Activated CD8-positive, alpha-beta memory T cell treated with anti-CD3 and anti-CD28 coated beads, Interleukin-2, amount 50 U/mL, for 48 hours (primary cell): Measurements from ENCODE around the gene ENKUR.
"Not testable (repeated sequence)": the region's sequence is repeated elsewhere in the genome, so short reads cannot be mapped to it uniquely, and the experiment has no call there.

Source experiments
- DNase-seq: peaks from one replicate; pipeline ENCODE4 v3.0.0-alpha.2; 2020

The ENKUR gene

DNA sequence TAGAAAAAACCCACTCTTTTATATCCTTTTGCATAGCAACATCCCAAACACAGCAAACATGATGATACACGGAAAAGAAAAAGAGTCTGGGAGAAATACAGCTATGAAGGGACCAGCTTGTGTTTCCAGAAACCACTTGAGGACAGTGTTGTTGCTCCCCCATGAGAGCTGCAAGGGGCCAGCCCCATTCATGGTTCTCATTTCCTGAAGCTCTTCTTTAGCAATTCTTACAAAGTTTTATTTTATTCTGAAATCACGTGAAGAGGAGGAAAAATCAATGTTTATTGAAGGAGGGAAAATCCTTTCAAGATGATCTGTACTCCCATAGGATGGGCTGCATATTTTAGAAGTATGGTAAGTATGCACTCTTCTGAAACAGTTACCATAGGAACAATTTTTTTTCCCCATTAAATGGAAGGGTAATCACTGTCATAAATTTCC, 46.1 kb downstream of the ENKUR start:
- DNase-seq, result no peak

DNA sequence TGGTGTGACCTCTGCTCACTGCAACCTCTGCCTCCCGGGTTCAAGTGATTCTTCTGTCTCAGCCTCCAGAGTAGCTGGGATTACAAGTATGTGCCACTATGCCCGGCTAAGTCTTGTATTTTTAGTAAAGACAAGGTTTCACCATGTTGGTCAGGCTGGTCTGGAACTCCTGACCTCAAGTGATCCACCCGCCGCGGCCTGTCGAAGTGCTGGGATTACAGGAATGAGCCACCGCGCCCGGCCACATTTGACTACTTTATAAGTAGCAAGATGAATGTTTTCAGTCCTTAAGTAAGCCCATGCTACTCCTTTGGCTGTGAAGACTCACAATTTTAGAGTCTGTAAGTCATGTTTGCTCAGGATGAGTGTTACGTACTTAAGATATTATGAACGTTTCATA, 47.0 kb downstream of the ENKUR start:
- not testable (repeated sequence) for DNase-seq

DNA sequence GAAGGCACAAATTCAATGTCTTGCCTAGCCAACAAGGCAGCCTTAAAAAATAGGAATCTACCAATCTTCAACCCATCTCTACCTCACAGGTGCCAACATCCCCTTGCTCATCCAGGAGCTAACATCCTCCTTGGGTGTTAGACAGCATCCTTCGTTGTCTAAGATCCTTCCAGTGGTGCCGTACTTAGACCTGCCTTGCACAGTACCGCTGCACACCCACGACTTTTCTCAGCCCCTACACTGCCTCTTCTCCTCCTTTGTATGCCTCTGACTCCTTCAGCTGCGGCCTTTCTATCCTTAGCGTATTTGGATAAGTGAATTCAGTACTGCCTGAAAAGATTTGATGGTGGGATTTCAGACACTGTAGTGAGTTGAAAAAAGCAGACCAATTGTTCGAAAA, 47.6 kb downstream of the ENKUR start:
- no peak for DNase-seq

DNA sequence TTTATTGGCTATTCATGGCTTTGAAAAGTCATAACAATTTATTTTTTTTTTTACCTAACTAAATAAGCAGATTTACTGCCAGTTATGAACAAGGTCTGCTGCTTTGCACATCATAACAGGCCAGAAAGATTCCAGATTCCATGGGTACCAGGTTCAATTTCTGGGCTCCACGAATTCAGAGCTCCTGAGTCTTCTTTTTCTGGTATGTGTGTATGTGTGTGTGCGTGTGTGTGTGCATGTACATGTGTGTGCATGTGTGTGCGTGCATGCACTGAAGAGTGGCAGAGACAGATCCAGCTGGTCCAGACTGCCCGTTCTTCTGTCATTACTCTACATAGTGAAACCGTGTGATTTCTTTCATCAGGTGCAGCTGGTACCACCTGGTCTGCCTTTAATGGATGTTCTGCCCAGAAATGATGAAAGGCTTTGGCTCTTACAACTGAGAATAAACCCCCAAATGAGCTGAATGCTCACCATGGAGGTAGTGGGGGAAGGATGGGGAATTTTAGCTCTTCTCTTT, 48.9 kb downstream of the ENKUR start:
- no peak for DNase-seq

DNA sequence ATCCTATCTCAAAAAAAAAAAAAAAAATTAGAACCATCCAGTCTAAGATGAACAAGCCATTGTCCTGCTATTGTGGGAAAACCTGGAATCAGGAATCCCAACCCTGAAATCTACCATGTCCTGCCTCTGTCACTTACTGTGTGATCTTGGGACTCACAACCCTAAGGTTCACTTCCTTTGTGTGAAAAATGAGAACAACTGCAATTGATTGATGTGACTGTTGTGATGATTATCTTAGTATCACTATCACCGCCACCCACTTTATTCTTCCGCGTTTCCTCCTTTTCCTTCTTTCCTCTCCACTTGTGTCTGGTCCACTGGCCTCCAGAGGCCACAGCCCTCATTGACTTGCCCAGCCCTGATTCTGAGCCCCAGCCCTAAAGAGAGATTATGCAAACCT, 50.9 kb downstream of the ENKUR start:
- DNase-seq, result no peak

DNA sequence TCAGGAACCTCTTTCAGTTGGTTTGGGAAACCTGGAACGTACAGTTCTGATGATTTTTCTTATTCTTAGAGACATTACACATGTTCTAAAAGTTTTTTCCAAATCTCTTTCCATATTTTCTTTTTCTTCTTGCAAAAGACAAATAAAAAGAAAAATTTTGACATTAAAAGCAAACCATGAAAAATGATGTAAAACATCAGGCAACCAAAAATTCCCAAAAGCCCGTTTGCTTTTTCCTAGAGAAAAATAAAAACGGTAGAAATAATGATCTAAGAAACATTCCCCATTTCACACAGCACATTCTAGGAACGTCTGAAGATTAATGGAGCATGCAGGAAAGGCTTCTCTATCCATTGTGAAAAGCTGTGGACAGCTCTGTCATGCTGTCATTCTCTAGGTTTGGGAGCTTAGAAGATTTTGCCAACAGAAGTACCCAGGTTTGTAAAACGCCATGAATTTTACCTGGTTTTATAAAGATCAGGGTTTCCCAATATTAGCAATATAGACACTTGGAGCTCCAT, 52.4 kb downstream of the ENKUR start:
- no peak for DNase-seq

DNA sequence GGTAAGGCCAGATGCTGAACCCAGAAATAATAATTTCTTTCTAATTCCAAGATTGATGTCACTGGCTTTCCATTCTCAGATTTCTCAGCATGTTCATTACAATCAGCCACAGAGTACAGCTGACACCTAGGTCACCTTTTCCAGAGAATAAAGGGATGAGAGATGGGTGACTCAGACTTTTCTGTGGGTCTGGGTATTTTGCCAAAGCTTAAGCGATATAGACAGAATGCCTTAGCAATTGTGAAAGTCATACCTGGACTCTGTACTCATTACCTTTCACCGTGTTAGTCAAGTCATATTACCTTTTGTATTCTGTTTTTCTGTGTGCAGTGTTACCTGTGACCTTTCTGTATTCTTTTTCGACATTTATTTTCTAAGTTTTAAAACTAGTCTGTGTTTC, 53.0 kb downstream of the ENKUR start:
- no peak for DNase-seq

DNA sequence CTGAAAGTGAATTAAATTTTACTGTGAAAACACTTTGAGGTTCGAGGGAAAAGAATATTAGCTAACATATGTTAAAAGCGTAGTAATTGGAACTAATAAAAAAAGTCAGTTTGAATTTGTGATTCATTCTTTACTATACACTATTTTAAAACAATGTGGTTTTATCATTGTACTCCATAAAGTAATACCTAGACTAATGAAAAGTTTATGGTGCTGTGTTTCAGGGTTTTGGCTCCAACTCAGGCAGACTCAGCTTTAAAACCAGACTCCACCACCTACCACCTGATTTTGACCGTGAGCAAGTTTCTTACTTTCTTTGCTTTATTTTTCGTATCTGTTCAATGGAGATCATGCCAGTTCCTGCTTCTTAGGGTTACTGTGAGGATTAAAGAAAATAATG, 54.4 kb downstream of the ENKUR start:
- DNase-seq, result no peak

DNA sequence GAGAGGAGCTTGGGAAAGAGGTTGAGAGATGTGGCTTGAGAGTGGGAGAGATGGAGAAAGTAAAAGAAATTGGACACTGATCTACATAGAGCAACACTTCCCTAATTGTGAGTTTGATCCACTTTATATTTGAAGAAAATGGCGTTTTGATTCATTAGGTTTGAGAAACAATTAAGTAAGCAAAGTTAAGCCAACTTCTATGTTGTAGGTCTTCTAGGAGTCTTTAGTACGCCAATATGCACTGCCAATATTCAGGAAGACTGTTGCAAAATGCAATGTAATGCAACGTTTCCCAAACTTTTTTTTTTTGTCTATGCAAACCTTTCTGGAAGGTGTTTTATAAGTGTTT, 56.6 kb downstream of the ENKUR start:
- DNase-seq, result no peak

DNA sequence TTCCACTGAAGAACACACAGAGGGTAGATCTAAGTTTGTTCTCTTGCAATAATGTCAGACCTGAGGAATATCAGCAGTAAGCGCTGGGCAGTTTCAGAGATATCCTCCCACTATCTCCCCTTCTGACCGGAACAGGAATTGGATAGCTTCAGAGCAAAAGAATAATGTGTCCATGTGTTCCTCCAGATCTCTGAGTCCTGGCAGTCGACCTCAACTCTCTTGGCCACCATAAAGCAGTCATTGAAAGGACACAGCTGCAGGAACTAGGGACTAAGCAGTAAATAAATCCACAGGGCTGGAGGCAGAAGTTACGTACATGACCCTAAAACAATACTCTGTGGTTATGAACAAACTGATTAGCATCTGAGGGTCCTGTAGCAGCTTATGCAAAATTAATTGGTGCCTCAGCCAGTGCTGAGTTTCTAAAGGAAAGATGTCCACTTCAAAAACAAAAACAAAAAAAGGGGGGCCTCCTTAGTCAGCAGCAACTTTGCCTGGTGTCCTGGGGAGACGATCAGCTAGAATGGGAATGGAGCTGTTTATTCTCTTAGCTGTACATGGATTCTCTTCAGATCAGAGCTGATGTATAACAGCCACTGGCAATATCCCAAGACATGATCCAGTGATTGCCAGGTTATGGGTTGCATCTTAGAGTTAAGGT, 57.1 kb downstream of the ENKUR start:
- DNase-seq, result no peak

DNA sequence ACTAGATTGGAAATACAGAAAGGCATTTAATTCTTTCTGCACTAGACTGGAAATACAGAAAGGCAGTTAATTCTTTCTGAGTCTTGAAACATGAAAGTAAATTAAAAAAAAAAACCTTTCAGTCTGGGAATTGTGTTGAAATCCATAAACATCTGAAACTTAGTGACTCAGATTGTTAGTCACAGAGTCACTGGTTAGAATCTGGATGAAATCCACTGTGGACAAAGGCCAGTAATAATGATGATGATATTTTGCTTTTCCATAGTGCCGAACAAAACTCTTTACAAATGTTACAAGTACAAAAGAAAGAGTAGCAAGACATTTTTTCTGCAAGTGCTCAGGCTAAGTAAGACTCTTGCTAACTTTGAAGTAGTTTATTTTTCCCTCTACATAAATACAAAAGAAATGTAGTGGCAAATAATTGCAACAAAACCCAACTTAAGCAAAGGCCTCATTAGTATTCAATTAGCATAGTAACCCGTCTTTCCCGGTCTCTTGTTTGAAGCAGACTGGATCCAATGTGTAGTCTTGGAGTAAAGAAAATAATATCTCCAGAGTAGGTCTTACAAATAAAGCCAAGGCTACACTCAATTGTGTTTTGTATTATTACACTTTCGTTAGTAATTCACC, 57.8 kb downstream of the ENKUR start:
- no peak for DNase-seq

DNA sequence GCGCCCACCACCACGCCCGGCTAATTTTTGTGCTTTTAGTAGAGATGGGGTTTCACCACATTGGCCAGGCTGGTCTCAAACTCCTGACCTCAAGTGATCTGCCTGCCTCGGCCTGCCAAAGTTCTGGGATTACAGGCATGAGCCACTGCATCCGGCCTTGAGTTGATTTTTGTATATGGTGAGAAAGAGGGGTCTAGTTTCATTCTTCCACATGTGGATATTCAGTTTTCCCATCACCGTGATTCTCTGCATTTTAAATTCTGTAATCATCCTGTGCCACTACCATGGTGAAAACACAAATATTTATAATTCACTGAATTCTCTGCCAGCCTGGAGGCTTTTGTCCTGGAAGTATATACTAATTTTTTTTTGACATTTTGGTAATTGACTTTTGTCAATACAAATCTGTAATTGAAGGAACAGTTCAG, 58.3 kb downstream of the ENKUR start:
- DNase-seq, result not testable (repeated sequence)

DNA sequence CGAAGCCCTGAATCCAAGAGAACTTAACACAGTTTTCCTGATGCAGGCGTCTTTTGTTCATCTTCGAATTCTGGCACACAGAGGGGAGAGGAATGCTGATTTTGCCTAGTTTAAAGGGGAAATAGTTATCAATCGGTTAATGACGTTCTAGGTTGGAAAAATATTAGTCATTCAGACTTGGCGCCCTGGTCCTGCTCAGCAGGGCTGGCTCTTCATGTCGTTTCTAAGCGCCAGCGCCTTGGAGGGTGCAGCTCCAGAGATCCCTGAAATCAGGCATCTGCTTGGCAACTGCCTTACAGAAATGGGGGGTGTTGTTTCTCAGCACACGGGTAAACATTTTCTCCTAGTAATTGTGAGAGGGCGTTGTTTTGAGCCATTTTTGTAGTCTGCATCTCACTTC, 62.3 kb downstream of the ENKUR start:
- DNase-seq, result no peak

DNA sequence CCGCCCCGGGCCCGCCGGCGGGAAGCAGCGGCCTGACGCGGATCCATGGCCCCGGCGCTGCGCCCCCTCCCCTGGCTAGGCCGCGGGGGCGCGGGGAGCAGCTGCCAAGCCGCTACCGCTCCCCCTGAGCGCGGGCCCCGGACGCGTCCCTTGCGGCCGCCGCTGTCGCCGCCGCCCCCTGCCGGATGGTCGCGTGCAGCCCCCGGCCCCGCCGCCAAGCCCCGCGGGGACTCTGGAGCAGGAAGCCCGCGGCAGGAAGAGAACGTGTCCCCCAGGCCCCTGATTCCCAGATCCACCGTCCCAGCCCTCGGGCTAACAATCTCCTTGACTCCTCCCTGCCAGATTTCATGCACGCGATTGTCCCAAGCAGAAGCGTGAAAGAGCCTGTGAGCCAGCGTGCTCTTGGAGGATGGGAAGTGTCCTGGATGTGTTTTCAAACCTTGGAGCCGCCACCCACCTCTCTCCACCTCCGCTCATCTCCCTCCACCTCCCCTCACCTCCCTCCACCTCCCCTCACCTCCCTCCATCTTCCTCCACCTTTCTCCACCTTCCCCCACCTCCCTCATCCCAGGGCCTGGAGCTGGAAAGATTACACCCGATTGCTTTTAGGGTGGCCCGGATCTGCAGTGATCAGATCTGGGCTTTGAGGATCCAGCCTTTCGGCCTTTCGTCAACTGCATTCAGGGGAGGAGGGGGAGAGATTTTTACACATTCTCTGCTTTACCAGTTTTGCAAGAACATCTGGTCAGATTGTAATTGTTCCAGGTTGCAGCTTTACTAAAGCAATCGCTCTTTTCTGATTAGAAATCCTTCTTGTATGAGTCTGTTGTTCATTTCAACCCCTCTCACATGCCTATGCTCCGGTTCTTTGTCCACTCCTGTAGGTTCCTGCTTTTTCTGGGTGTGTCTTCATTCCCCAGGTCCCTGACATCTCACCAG, 63.0 kb downstream of the ENKUR start:
- peak; percentile 71 for DNase-seq

DNA sequence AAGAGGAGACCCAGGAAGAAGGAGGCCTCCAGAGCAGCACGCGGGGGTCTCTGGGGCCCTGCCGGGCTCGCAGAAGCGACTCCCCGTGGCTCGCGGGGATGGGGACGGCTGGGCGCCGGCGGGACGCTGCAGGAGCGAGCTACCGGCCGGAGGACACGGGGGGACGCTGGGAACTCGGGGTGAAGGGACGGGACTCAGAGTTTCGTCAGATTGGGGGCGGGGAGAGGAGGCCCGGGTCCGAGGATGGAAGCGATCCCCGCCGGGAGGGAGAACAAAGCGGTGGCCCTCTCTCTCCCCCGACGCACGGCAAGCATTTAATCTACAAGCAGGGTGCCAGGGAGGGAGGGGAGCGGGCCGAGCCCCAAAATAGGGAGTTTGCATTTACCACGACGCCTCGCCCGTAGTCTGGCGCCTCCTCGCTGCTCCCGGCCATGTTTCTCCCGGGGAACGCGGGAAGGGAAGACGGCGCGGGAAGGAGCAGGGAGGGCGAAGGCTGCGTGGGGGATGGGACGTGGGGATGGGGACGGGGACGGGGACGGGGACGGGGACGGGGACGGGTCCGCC, 63.7 kb downstream of the ENKUR start, which contains the start of gene PRTFDC1:
TSS of gene PRTFDC1 (minus strand) at position 464 of the 564 bp plus-strand sequence. CDS start at position 433, 31 bp downstream.
- peak; percentile 69 for DNase-seq

DNA sequence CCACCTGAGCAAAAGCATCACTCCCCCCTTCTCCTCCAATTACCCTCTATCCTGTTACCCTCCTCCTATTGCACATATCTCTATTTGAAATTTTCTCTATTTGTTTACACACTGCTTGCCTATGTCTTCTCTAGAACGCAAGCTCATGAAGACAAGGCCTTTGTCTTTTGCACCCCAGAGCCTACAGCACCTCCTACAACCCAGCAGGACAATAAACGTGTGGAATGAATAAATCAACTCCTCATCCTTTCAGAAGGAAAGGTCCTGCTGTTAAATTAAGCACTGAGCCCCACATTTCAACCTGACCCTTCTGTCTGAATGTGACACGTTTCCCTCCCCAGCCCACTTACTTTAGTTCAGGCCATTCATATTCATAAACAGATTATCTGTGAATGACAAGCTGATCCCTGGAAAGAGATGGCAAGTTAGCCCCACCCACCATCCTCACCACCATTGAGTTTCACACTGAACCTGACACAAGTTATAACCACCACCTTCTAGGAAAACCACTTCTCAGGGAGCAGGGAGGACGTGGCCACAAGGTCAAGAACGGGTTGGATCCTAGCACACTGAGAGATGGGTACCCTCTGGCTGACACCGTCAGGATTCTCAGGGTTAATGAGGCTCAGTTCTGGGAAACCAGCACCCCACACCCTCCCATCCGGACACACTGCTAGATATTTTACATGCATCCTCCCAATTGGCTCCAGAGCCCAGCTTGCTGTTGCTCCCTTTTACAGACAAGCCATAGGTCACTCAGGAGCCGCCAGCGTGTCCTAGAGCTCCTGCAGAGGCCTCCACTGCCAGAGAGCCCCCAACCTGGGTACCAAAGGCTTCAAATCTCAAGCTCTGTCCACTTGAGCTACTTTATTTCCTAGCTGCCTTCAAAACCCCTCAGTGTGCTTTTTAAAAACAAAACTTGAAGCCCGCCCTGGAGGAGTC, 64.5 kb downstream of the ENKUR start:
- peak; percentile 61 for DNase-seq

DNA sequence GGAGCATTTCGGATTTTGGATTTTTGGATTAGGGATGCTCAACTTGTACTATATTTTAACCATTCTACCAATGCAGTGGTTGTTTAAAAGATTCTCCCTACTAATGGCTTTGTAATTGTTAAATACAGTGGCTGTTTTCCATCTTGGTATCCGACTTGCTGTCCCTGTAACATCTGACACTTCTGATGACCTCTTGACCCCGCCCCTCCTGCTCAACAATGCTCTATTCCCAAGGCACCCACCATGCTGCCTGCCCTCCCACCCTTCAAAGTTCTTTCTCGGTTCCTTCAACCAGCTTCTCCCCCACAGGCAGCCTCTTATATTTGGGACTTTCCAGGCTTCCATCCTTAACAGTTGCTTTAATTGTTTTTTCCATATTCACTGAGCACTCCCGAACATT, 65.5 kb downstream of the ENKUR start:
- no peak for DNase-seq

DNA sequence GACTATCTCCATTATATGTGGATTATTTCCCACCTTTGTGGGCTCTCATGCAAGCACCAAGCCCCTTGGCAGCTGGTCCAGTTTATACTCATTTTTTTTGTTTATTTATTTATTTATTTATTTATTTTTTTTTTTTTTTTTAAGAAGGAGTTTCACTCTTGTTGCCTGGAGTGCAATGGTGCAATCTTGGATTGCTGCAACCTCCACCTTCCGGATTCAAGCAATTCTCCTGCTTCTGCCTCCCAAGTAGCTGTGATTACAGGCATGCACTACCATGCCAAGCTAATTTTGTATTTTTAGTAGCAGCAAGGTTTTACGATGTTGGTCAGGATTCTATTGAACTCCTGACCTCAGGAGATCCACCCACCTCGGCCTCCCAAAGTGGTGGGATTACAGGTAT, 66.3 kb downstream of the ENKUR start:
- no peak for DNase-seq

DNA sequence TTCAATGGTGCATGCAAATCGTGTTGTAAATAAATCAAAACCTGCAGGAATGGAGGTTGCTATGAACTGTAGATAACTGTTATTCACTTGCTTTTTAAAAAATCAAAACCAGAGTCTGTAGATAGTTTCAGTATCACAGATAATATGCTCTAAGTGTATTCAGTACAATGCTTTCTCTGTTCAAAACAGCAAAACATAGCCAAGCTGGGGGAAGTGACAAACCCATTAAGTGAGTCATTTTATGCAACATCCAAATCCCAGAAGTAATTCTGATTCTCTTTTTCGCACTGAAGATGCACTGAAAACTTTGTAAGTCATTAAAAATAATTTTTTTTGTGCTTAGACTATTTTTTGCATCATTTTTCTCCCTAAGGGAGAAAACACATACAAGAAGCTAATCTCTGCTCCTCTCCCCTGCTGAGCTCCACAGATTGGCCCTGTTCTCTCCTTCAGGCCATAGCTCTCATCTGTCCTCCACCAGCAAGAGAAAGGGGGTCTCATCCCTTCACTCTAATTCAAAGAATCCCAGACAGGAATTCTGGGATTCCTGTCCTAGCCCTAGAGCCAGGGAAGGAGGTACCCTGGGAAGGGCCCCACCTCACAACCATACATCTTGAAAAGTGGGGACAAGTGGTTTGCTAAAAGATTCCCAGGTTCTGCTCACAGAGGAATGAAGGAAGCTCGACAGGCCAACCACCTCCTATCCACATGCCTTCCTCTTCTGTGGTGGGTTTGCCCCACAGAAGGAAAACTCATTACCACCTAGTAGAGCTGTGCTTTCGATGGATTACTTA, 68.5 kb downstream of the ENKUR start:
- no peak for DNase-seq

DNA sequence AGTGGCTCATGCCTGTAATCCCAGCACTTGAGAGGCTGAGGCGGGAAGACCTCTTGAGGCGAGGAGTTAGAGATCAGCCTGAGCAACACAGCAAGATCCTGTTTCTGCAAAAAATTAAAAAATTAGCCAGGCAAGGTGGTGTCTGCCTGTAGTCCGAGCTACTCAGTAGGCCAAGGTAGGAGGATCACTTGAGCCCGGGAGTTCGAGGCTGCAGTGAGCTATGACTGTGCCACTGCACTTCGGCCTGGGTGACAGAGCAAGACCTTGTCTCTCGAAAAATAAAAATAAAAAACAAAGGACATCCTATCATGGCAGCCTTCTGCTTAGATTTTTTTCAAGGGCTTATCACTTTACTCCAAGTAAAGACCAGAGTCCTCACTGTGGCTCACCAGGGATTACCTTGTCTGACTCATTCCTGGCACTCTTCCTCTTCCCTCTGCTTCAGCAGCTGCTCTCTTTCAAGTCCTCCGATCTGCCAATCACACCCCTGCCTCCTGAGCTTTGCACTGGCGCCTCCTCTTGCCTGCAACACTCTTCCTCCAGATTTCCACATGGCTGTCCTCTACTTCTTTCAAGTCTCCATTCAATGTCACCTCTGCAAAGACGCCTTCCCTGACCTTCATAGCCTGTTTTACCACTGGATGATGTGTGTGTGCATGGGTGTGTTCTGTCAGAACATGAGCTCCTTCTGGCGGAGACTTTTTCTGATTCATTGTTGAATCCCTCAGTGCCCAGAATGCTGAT, 71.3 kb downstream of the ENKUR start:
- DNase-seq, result no peak
